HepG2 (cell line): ENCODE data around the gene PLEKHN1. TPM values are rescaled to one million over a fixed set of nuclear protein-coding genes. Genes with fewer than 3 reads are reported as not detected.

Source experiments
- CAMTA2 ChIP-seq: sonication (generic); formaldehyde crosslinking; IDR thresholded peaks from 2 replicates; pipeline ENCODE4 v1.4.0; 2020; ENCODE audit warnings: mild to moderate bottlenecking, missing genetic modification reagents, borderline replicate concordance
- FOXK1 ChIP-seq: sonication (generic); formaldehyde crosslinking; IDR thresholded peaks from 2 replicates; pipeline ENCODE4 v1.4.0; 2020; ENCODE audit warnings: low read depth, missing genetic modification reagents, borderline replicate concordance
- GATAD2A ChIP-seq: IDR thresholded peaks from 2 replicates; pipeline ENCODE4 v1.6.1; 2016
- NFYB ChIP-seq: sonication (generic); formaldehyde crosslinking; IDR thresholded peaks from 2 replicates; pipeline ENCODE4 v1.4.0; 2020; ENCODE audit warnings: missing genetic modification reagents
- PCBP1 ChIP-seq: fragments of 200-400 bp; formaldehyde crosslinking; IDR thresholded peaks from 2 replicates; pipeline ENCODE4 v1.6.1; 2017; ENCODE audit warnings: mild to moderate bottlenecking, low read depth, low read length, borderline replicate concordance
- POLR2AphosphoS5 ChIP-seq: IDR thresholded peaks from 2 replicates; pipeline ENCODE4 v1.6.1; 2012; ENCODE audit warnings: low read depth, low read length
- SOX13 ChIP-seq, 3 experiments: fragments of 450-650 bp in 1 of 3; sonication (generic) in 1 of 3; formaldehyde crosslinking in 1 of 3; IDR thresholded peaks in 2 of 3; conservative IDR thresholded peaks in 1 of 3; 2 replicates each; pipeline versions ENCODE4 v1.5.0 to v1.6.1; 2016 to 2020; ENCODE audit warnings: antibody characterized with exemption in 1 of 3, mild to moderate bottlenecking in 1 of 3, missing compliant biosample characterization in 1 of 3, missing genetic modification reagents in 1 of 3, moderate library complexity in 1 of 3
- SRSF4 ChIP-seq: fragments of 200-400 bp; formaldehyde crosslinking; IDR thresholded peaks from one replicate; pipeline ENCODE4 v1.6.1; 2018; ENCODE audit warnings: mild to moderate bottlenecking, low read depth, low read length, moderate library complexity; ENCODE audit not compliant: poor library complexity, severe bottlenecking
- UBTF ChIP-seq: sonication (generic); formaldehyde crosslinking; IDR thresholded peaks from 2 replicates; pipeline ENCODE4 v1.4.0; 2020; ENCODE audit warnings: mild to moderate bottlenecking, missing genetic modification reagents
- ZEB1 ChIP-seq: IDR thresholded peaks from 2 replicates; pipeline ENCODE4 v1.6.1; 2012; ENCODE audit warnings: mild to moderate bottlenecking, low read depth, inconsistent platforms; ENCODE audit not compliant: insufficient replicate concordance
- ZNF20 ChIP-seq: sonication (generic); formaldehyde crosslinking; IDR thresholded peaks from 2 replicates; pipeline ENCODE4 v1.4.0; 2020; ENCODE audit warnings: mild to moderate bottlenecking, moderate library complexity, missing genetic modification reagents
- ZNF451 ChIP-seq: sonication (generic); formaldehyde crosslinking; IDR thresholded peaks from 2 replicates; pipeline ENCODE4 v1.5.0; 2020; ENCODE audit warnings: mild to moderate bottlenecking, missing genetic modification reagents
- ZNF713 ChIP-seq: sonication (generic); formaldehyde crosslinking; IDR thresholded peaks from 2 replicates; pipeline ENCODE4 v1.4.0; 2020; ENCODE audit warnings: mild to moderate bottlenecking, missing genetic modification reagents
- ZNF800 ChIP-seq: sonication (generic); formaldehyde crosslinking; IDR thresholded peaks from 2 replicates; pipeline ENCODE4 v1.4.0; 2020; ENCODE audit warnings: missing genetic modification reagents
- polyA plus RNA-seq, 8 experiments: library from polyadenylated mRNA; depleted of rRNA in 3 of 8; stranded (reverse) in 7 of 8; unstranded in 1 of 8; fragments of >200 nt; fragmentation: Illumina TruSeq in 4 of 8; extraction: Trizol in 4 of 8; gene quantifications; 2 replicates each; pipeline versions ENCODE4 v1.2.1 to v1.2.3, GENCODE V29; 2011 to 2016; ENCODE audit warnings: low read depth in 4 of 8, missing spikeins in 1 of 8, mixed read lengths in 1 of 8; ENCODE audit not compliant: insufficient read depth in 1 of 8
- total RNA-seq, 5 experiments: library from RNA; depleted of rRNA; stranded (reverse); fragments of >200 nt; fragmentation: Illumina TruSeq; extraction: Trizol; gene quantifications; 2 replicates each; pipeline ENCODE4 v1.2.3, GENCODE V29; 2016; ENCODE audit warnings: low read depth in 1 of 5
- TF ChIP-seq, protein P1 (sequence below): IDR thresholded peaks from 2 replicates; pipeline ENCODE4 v1.4.0; 2020; ENCODE audit warnings: mild to moderate bottlenecking, missing genetic modification reagents
- TF ChIP-seq, protein P2 (sequence below), 2 experiments: sonication (generic) in 1 of 2; formaldehyde crosslinking in 1 of 2; IDR thresholded peaks; 2 replicates each; pipeline versions ENCODE4 v1.4.0 to v1.6.1; 2018 to 2020; ENCODE audit warnings: missing genetic modification reagents in 2 of 2, borderline replicate concordance in 1 of 2, low read depth in 1 of 2, mild to moderate bottlenecking in 1 of 2, missing biosample characterization in 1 of 2

PLEKHN1 gene
- total and polyA plus RNA-seq, 2 of the 13 experiments (the other 11 are each of a cell fraction or from before 2014, with no cell fraction given) = 0.42 to 0.58 TPM

DNA sequence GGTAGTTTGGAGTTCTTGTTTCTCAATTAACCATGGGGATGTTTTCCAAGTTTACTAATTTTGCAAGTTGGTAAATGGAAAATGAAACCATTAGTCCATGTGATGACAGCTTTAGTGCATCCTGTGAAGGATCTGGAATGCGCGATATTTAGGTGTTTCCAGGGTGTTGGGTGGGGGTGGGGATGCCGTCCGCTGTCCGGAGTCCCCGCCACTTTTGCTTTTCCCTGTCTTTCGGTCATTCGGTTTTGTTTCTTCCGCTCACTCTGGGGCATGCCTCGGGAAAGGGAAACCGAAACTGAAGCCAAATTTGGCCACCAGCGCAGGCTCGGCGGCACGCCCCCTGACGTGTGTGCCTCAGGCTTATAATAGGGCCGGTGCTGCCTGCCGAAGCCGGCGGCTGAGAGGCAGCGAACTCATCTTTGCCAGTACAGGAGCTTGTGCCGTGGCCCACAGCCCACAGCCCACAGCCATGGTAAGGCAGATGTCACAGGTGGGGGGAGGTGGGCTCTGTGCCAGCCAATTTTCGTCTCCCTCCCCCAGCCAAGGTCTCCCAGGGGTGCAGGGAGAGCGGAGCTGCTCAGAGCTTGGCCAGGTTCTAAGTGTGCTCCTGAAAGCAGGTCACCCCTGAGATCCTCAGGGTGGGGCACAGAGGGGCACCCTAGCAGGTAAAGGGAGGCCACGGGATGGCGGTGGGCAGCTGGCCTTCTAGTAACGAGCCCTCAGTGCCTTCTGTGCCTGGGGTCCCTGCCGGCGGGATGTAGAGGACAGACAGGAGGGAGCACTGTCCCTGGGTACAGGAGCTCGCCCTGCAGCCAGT lies 47.0 kb downstream of the PLEKHN1 start, which contains the start of gene ISG15 (continued):
- TF ChIP-seq POLR2AphosphoS5 (peak; percentile 56), CAMTA2 (CRISPR knock-in tag) (peak; percentile 83; the same call in 1 of the 2 replicates), ZNF20 (no peak), PCBP1 (0 out of 2 replicates have a peak, but pooled peaks have one; percentile 48), SOX13 (IDR thresholded peaks at IDR 0.05) (no peak), SOX13 (CRISPR knock-in tag; conservative IDR thresholded peaks at IDR 0.05 in 1 of 2, IDR thresholded peaks at IDR 0.05 in 1 of 2) (0 out of 4 replicates have a peak, but pooled peaks of 1 of the 2 experiments have one; percentile 17), UBTF (CRISPR knock-in tag) (peak; percentile 75), ZNF451 (CRISPR knock-in tag) (no peak), GATAD2A (peak; percentile 49; the same call in 1 of the 2 replicates), ZNF800 (CRISPR knock-in tag) (no peak), FOXK1 (CRISPR knock-in tag) (peak; percentile 51; the same call in 1 of the 2 replicates), NFYB (CRISPR knock-in tag) (0 out of 2 replicates have a peak, but pooled peaks have one; percentile 33), ZNF713 (CRISPR knock-in tag) (no peak), ZEB1 (peak; percentile 25), SRSF4 (no peak)
- TF ChIP-seq, protein P1, sequence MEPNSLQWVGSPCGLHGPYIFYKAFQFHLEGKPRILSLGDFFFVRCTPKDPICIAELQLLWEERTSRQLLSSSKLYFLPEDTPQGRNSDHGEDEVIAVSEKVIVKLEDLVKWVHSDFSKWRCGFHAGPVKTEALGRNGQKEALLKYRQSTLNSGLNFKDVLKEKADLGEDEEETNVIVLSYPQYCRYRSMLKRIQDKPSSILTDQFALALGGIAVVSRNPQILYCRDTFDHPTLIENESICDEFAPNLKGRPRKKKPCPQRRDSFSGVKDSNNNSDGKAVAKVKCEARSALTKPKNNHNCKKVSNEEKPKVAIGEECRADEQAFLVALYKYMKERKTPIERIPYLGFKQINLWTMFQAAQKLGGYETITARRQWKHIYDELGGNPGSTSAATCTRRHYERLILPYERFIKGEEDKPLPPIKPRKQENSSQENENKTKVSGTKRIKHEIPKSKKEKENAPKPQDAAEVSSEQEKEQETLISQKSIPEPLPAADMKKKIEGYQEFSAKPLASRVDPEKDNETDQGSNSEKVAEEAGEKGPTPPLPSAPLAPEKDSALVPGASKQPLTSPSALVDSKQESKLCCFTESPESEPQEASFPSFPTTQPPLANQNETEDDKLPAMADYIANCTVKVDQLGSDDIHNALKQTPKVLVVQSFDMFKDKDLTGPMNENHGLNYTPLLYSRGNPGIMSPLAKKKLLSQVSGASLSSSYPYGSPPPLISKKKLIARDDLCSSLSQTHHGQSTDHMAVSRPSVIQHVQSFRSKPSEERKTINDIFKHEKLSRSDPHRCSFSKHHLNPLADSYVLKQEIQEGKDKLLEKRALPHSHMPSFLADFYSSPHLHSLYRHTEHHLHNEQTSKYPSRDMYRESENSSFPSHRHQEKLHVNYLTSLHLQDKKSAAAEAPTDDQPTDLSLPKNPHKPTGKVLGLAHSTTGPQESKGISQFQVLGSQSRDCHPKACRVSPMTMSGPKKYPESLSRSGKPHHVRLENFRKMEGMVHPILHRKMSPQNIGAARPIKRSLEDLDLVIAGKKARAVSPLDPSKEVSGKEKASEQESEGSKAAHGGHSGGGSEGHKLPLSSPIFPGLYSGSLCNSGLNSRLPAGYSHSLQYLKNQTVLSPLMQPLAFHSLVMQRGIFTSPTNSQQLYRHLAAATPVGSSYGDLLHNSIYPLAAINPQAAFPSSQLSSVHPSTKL = peak; percentile 28; the same call in 1 of the 2 replicates
- TF ChIP-seq, protein P2, sequence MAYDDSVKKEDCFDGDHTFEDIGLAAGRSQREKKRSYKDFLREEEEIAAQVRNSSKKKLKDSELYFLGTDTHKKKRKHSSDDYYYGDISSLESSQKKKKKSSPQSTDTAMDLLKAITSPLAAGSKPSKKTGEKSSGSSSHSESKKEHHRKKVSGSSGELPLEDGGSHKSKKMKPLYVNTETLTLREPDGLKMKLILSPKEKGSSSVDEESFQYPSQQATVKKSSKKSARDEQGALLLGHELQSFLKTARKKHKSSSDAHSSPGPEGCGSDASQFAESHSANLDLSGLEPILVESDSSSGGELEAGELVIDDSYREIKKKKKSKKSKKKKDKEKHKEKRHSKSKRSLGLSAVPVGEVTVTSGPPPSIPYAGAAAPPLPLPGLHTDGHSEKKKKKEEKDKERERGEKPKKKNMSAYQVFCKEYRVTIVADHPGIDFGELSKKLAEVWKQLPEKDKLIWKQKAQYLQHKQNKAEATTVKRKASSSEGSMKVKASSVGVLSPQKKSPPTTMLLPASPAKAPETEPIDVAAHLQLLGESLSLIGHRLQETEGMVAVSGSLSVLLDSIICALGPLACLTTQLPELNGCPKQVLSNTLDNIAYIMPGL (CRISPR knock-in tag; IDR thresholded peaks at IDR 0.05; ENCODE audit: borderline replicate concordance in 1 of 2, low read depth in 1 of 2) = peak; percentile 5 to 43; a peak in 3 of 4 replicates
